ENCODE results near the gene SERTAD4.

Gene SERTAD4

GRCh38 chr1:210269981-210270380 lies 37.4 kb downstream of the SERTAD4 start:
- no peak for TF ChIP-seq CTCF (IDR thresholded peaks at IDR 0.05)

- TF ChIP-seq CTCF (IDR thresholded peaks at IDR 0.05) = no peak
These were observed 40.1 kb downstream of the SERTAD4 start for GRCh38 chr1:210272666-210273065.

GRCh38 chr1:210280221-210280620 lies 47.6 kb downstream of the SERTAD4 start:
- TF ChIP-seq CTCF (IDR thresholded peaks at IDR 0.05) = no peak

GRCh38 chr1:210288116-210288515 lies 55.5 kb downstream of the SERTAD4 start:
- no peak for TF ChIP-seq CTCF (IDR thresholded peaks at IDR 0.05)

- TF ChIP-seq CTCF (IDR thresholded peaks at IDR 0.05) = no peak
These were observed 56.7 kb downstream of the SERTAD4 start for GRCh38 chr1:210289248-210289647.

GRCh38 chr1:210291081-210291764 lies 58.6 kb downstream of the SERTAD4 start:
- no peak for TF ChIP-seq CTCF (IDR thresholded peaks at IDR 0.05)

- no peak for TF ChIP-seq CTCF (IDR thresholded peaks at IDR 0.05)
These were observed 59.2 kb downstream of the SERTAD4 start for GRCh38 chr1:210291786-210292230.
